Ovary (tissue), 3 donors: Measurements from ENCODE around the gene MCM3AP.

Experiments
- CTCF ChIP-seq, 3 donors: fragments of 450-650 bp in 2 of 3; fragments of 200-600 bp in 1 of 3; IDR thresholded peaks; one replicate each; pipeline versions ENCODE4 v1.5.1 to v1.8.0; 2016 to 2022; ENCODE audit warnings: antibody characterized with exemption in 3 of 3, mild to moderate bottlenecking in 1 of 3
- POLR2A ChIP-seq: fragments of 450-650 bp; IDR thresholded peaks from one replicate; pipeline ENCODE4 v1.6.1; 2017; ENCODE audit warnings: antibody characterized with exemption, mild to moderate bottlenecking, moderate library complexity
- donor health status: DM: no; HTN: no; CAD: no.

GRCh38 chr21:46286648-46287002, 1.2 kb upstream of the MCM3AP start:
- TF ChIP-seq CTCF (IDR thresholded peaks at IDR 0.05) (no peak), POLR2A (no peak)
